ENCODE measurements around the gene CDK5R2.

CDK5R2 gene

DNA sequence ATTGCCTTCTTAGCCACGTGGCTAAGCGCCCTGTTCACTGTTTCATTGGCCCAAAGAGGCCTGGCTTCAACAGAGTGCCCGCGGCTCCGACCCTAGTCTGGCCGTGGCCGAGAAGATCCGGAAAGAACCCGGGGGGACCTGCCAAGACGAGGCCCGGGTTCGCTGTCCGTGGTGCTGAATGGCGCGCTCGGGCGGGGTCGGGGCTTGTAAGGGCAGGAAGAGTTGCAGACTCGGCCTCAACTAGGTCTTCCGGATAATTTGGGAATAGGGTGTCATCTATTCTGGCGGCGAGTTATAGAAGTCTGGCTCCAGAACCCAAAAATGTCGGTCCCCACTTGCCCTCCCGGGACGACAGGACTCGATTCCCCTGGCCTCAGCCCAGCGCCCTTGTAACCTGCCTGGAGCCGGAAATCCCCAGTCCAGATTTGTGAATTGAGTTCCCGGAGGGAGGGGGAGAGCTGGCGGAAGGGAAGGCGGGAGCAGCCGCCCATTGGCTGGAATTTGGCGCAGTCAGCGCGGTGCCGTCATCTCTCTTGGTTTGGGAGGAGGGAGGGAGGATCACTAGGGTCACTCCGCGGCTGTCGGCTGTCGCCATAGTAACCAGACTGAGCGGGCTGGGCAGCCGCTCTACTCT lies 3.5 kb downstream of the CDK5R2 start:
- peak; percentile 52 for DNase-seq

- no peak for DNase-seq
These were observed 4.1 kb downstream of the CDK5R2 start for GRCh38 chr2:218963601-218964000.

- no peak for DNase-seq
These were observed 4.7 kb downstream of the CDK5R2 start for GRCh38 chr2:218964041-218964771.

DNA sequence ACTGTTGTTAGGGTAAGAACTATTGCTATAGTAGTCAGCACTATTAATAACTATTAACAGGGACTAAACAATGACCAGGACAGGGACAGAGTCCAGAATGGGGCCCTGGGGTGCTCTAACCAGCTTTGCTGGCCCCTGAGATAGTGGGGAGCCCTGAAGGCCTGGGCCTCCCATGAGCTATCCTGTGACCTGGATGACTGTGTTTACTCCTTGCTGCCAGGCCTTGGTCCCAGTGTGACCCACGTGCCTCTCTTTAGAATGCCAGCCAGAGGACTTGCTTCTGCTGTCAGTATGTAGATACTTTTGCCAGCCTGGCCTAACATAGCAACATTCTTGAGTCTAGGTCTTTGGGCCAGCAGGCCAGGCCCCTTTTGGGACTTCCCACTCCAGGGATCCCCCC lies 11.4 kb downstream of the CDK5R2 start:
- no peak for DNase-seq

DNA sequence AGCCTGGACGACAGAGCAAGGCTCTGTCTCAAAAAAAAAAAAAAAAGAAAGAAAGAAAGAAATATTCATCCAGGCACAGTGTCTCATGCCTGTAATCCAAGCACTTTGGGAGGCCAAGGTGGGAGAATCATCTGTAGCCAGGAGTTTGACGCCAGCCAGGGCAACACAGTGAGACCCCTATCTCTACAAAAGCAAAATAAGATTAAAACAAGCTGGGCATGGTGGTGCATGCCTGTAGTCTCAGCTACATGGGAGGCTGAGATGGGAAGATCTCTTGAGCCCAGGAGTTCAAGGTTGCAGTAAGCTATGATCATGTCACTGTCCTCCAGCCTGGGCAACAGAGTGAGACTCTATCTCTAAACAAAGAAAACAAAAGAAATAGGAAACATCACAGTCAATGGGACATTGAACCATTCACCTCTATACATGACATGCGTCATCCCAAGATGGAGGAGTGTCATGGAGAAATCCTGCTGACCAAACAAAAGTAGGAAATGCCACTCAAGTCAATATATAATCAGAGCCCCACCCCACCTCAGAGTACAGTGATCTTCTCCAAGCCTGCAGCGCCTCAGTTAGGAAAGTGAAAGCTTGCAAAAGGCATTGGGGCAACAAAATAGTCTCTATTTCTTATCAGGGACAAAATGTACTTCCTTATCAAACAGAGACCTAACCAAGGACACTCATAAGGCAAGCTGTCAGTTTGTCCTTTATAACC lies 15.8 kb downstream of the CDK5R2 start:
- DNase-seq, result no peak

DNA sequence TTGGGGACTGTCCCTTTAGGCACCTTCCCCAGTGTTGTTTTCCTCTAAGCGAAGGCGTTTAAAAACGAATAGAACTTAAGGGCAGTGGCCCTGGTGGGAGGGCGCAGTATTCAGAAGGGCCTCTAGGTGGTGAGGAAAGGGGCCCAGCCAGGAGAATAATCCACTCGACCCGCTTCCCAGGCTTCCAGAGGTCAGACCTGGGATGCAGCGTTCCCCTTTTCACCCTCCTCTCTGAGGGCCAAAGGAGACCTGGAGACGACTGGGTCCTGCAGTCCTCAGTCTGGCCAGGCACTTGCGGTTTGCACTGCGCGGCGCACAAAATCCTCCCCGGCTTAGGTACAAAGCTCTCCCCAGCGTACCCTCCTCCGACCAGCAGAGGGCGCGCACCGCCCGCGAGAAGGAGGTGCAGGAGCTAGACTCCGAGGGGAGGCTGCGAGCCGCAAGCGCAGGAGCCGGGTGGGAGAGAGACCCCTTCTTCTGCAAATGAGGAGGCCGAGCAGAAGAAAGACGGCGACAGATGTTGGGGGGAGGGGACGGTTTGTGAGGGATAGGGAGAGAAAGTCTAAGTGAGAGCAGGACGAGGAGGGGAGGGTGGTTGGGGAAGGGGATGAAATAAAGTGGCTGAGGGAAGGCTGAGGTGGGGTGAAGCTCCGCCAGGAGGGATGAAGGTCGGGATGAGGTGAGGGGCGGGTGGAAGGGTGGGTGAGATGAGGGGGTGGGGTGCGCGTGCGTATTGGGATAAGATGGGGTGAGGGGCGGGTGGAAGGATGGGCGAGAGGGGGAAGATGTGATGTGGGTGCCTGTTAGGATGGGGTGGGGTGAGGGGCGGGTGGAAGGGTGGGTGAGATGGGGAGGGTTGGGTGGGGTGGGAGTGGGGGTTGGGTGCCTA lies 20.6 kb downstream of the CDK5R2 start:
- peak; percentile 92 for DNase-seq

GRCh38 chr2:218980735-218981389 lies 21.4 kb downstream of the CDK5R2 start:
- peak; percentile 43 for DNase-seq

DNA sequence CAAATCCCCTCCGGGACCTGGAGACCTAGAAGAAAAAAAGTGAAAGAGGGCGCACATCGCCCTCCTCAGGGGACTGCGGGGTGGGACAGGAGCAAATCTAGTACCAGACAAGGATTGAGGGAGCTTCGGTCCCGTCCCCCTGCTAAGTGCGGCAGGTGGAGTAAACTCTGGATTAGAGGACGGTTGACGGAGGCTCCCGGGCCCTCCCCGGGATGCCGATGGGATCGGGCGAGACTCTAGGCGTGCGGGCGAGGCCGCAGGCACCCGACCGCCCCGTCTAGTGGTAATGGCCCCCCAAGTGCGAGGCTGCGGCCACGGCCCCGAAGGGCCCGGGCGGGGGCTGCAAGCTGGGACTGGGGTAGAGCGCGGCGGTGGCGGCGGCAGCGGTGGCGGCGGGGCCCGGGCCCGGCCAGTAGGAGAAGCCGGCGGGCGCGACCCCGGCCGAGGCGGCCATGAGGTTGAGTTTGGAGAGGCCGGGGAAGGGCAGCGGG lies 22.0 kb downstream of the CDK5R2 start:
- peak; percentile 66 for DNase-seq

DNA sequence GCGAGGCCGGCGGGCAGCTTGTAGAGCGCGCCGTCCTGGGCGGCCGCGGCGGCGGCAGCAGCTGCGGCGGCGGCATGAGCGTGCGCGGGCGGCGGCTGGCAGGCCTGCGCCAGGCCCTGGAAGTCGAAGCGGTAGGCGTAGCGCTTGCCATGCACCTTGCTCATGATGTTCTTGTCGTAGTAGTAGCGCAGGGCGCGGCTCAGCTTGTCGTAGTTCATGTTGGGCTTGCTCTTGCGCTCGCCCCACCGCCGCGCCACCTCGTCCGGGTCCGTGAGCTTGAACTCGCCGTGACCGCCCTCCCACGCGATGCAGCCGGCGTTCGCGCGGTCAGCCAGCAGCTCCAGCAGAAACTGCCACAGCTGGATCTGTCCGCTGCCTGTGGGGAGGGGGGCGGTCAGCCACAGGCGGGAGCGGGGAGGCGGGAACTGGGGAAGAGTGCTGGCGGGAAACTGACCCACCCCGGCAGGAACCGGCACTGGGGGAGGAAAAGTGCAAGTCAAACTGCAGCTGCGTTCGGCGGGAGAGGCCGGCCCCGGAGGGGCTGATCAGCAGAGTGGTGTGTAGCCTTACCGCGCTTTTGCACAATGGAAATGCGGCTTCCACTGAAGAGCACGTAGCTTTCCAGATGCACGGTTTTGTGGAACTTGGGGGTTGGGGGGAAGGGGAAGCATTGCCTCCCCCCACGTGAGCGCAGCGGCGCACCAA lies 22.6 kb downstream of the CDK5R2 start:
- peak; percentile 20 for DNase-seq

DNA sequence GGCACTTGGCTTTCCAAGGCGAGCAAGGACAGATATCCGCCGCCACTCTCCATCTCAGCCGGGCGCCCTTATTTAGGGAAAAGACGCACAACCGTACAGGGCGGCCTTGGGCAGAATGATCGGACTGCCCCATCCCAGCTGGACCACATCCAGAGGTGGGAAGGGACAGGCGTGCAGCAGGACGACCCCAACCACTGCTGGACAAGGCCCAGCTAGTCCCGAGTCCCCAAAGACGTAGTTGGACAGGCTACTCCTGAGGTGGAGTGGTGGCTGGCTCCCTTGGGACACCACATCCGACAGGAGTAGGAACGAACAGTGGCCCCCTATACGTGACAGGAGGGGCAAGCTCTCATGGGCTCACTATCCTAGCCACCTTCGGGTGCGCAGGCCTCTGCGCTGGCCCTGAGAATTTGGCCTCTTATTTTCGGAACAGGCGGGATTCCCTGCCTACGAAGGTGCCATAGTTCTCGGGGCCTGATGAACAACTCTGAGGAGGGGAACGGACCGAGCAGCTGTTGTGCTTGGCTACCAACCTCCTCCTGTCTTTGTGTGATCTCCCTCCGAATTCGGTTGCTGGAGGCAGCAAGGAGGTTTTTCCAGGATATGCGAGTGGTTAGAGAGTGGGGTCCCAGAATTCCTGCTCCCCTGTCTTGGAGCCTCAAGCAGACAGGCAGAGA lies 23.3 kb downstream of the CDK5R2 start:
- DNase-seq, result peak; percentile 36

DNA sequence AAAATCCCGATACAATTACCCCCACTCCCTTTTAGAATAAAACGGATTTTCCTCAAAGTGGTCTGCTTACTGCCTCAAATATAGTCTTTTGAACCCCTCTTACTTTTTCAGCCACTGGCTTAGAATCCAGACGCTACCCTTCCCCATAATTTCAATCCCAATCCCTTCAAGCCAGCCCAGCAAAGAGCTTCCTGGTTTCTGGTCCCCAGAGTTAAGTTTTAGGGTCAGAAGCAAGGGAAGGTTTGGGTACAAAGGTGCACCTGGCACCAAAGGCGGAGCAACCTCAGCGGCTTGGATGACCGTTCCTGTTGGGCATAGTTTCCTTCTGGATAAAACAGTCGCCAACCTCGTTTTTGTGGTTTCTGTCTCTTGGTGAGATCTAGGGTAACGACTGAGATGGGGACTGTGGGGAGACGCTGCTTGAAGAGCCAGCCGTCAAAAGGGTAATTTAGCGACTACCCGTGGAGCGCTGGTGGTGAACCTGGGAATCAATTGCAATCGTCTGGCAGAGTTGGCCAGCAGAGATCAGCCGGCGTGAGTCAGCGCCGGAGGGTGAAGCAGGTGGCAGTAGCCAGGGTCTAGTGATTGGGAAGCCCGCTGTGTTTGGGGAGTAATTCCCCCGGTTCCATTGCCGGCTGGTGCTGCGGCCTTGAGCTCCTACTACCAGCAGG lies 23.9 kb downstream of the CDK5R2 start:
- DNase-seq, result peak; percentile 31

DNA sequence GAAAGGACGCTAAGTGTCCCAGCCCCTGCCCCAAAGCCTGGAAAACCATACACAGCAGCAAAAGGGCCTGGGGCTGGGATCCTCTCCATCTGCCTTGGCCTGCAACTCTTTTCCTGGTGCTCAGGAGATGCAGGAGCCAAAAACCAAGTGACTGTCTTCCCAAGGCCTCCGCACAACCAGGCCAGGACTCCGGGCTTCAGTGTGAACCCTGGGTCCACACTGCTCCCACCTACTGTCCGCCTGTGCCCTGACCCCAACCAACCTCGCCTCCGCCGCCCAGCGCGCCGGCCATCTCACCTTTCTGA lies 24.4 kb downstream of the CDK5R2 start:
- no peak for DNase-seq

DNA sequence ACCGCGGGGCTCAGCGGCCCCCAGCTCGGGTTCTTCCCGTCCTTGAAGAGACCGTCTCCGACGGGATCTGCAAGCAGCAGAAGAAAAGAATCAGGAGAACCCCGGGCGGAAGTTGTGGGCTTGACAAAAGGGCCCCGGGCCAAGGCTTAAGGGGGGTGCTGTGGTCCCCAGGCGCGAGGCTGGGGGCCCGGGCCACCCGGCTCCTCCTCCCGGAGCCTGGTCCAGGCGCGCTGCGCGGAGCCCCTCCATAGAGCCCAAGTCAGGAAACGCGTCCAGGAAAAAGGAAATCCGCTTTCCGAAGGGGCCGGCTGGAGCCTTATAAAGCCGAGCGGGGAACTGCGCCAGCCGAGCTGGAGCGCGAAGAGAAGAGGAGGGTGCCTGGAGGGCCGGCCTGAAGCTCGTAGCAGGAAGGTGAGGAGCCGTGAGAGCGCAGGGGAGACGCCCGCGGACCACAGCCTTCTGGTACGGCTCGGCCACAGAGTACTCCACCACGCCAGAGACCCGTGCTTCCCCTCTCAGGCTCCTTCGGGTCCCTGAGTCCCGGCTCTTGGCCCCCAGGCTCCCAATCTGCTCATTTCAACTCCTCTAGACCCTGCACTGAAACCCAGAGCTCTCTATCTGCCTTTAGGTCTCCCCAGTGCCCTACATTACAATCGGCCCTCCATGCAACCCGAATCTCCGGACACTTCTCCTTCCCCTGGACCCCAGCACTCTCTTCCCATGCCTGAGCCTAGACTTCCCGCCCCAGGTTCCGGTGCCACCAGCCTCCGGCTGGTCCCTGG lies 25.0 kb downstream of the CDK5R2 start:
- DNase-seq, result peak; percentile 59

DNA sequence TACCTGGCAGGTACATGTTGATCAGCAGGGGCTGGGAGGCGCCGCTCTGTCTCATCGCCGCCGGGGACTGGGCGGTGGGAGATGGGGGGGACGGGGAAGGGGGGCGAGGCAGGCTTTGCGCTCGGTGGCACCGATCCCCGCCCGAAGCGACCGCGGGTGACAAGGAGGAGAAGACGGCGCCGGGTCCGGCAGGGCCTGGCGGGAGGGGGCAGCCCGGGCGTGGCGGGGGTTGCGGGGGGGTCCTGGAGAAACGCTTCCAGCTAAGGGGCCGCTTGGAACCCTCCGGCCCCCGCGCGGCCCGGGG lies 25.5 kb downstream of the CDK5R2 start, which contains the start of gene FEV:
Gene FEV, minus strand, starts transcription at position 164 of the 304 bp plus-strand sequence. Its CDS starts 109 bp downstream, at position 55.
- DNase-seq, result no peak

DNA sequence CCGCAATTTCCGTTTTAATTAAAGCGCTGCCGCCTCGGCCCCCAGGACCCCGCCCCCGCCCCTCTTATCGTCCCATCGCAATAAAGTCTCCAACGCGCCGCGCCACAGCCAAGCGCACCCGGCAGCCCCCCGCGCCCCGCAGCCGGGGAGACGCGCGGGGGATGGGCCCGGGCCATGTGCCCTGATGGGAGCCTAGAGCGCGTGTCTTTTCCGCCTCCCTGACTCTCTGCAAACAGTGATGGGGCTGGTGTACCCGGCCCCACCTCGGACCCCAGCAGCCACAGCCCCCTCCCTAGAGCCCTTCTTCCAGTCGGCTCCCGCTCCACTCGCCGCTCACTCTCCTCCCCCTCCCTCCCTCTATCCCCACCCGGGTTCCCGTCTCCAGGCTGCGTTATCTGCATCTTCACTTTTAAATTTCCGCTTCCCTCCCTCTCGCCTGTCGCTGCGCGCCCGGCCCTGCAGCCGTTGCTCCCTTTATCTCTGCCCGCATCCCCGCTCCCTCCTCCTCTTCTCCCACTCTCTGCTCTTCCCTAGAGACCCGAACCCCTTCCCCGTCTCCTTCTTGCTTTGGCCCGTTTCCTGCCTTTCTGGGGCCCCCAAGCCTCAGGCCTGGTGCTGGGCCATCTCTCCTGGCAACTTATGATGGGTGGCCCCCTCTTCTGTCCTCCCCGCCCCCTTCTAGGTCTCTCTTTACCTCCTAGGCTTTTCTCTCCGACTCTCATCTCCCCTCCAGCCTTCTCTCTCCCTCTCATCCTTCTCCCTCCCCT lies 26.0 kb downstream of the CDK5R2 start:
- peak; percentile 22 for DNase-seq

- DNase-seq, result peak; percentile 20
These were observed 26.8 kb downstream of the CDK5R2 start for GRCh38 chr2:218986148-218986761.

DNA sequence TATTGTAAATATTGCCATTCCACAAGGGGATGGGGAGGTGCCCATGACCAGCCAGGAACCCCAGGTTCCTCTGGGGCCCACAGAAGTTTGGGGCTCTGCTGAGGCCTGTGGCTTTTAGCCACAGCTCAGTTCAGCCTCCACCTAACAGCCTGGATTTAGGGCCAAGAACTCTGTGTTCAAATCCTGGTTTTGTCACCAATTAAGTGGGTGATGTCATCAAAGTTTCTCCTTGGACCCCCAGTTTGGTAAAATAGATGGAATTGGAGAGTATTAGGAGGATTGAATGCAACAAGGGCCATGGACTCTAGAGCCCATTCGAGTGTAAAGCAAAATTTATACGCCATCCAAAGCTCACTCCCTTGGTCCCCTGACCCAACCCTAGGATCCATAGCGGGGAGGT lies 28.7 kb downstream of the CDK5R2 start:
- peak; percentile 21 for DNase-seq

DNA sequence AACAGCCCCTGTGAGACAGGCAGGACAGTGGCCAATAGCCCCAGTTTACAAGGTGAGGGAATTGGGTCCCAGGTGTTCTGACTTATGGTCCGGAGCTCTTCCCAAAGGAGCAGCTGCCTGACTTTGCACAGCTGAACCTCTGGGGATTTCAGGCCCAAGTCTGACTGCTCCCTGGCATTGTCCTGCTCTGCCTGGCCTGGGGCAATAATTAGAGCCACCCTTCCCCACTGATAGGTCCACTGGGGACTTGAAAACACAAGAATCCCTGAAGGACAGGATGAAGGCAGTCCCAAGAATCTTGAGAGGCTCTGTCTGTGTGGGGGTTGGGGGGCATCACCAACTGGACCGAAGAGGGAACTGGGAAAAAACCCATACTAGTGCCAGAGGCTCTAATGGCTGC lies 29.2 kb downstream of the CDK5R2 start:
- DNase-seq, result no peak

DNA sequence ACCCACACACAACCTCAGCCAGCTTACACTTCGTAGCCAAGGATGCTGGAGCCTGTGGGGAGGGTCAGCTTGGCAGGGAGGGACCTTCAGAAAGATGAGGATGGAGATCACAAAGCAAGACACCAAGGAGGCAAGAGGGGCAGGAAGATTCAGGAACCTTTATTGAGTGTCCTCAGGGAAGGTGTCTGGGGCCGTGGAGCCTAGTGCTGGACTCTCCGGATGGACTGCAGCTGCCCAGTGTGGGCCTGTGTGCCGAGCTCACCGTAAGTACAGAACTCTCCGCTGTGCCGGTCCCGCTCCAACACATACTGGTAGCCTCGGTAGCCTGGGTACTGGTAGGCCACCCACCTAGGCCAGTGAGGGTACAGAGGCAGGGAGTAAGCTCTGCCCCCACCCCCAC lies 30.6 kb downstream of the CDK5R2 start:
- no peak for DNase-seq

Measured in 8988T (cell line).